Type B pancreatic cell (in vitro differentiated cells): Measurements from ENCODE around the gene HOXB6. TPM values are rescaled to one million over a fixed set of nuclear protein-coding genes. Genes with fewer than 3 reads are reported as not detected.

Experiments used
- DNase-seq: peaks from one replicate; pipeline ENCODE4 v3.0.0; 2021; ENCODE audit warnings: mixed read lengths; ENCODE audit not compliant: unreplicated experiment; ENCODE audit errors: extremely low spot score
- H3K27ac Mint-ChIP-seq: 2 replicates; pipeline ENCODE4 v1.8.0; 2021; ENCODE audit warnings: mild to moderate bottlenecking, mixed read lengths
- H3K27me3 Mint-ChIP-seq: 2 replicates; pipeline ENCODE4 v1.8.0; 2021; ENCODE audit warnings: mixed read lengths
- H3K36me3 Mint-ChIP-seq: 2 replicates; pipeline ENCODE4 v1.8.0; 2021; ENCODE audit warnings: mixed read lengths
- H3K4me1 Mint-ChIP-seq: one replicate; pipeline ENCODE4 v1.8.0; 2021; ENCODE audit warnings: mixed read lengths; ENCODE audit not compliant: unreplicated experiment
- H3K4me3 Mint-ChIP-seq: 2 replicates; pipeline ENCODE4 v1.8.0; 2021; ENCODE audit warnings: mild to moderate bottlenecking, mixed read lengths
- H3K9me3 Mint-ChIP-seq: 2 replicates; pipeline ENCODE4 v1.8.0; 2021; ENCODE audit warnings: mixed read lengths
- CTCF ChIP-seq: fragments of 200-600 bp; sonication (generic); conservative IDR thresholded peaks from 2 replicates; pipeline ENCODE4 v1.5.0; 2021; ENCODE audit warnings: antibody characterized with exemption, mild to moderate bottlenecking
- total RNA-seq: library from RNA; stranded (reverse); gene quantifications from 2 replicates; pipeline ENCODE4 v1.2.1, GENCODE V29; 2021; ENCODE audit warnings: low replicate concordance

The HOXB6 gene
- total RNA-seq, 1 donor from 2014 or later = 20.3 TPM

DNA sequence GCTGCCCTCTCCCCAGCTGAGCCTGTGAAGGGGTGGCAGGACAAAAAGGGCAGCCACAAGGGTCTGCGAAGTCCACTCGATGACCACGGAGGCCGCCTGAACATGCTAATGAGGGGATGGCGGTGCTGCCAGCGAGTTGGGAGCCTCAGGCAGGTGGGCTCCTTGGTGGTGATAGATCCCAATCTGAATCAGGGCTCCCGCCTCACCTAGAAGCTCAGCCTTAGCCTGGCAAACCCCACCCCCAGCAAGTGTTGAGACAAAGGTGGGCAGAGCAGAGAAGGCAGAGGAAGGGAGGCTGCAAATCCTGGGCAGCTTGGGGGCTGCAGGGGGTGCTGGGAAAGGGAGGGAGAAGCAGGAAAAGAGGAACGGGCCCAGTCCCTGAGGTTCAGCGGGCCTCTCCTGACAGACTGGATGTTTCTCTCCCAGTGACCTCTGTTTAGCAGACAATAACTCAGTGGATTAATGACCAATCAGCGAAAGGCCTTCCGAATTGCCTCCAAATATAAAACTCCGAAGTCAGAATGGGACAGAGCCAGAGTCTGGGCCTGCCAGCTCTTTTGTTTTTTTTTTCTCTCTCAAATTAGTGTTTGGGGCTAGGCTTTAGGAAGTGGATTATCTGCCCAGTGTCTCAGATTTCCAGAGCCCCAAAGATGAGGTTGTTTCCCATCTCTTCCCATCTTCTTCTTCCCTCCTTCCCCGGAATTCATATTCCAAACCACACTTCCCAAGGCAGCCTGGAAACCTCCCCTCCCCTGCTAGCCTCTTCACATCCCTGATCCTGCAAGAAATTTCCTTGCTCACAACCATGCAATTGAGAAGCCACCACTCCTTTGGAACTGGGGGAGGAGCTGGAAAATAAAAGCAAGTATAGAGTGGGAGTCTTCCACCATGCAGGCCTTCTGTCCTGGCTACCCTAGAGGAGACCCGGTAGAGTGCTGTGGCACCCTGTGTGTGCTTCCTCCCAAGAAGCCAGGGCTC lies 44.7 kb downstream of the HOXB6 start:
- peaks cover 16% of the 10 kb centered on the region for H3K36me3 Mint-ChIP-seq
- no peak for DNase-seq
- peak overlapping the region; percentile 94 for H3K27ac Mint-ChIP-seq
- no peak for TF ChIP-seq CTCF
- H3K27me3 Mint-ChIP-seq = peaks cover 64% of the 10 kb centered on the region
- H3K9me3 Mint-ChIP-seq = no peaks in the 10 kb centered on the region
- peak overlapping the region; percentile 93 for H3K4me3 Mint-ChIP-seq
- H3K4me1 Mint-ChIP-seq = peaks cover 76% of the 10 kb centered on the region

DNA sequence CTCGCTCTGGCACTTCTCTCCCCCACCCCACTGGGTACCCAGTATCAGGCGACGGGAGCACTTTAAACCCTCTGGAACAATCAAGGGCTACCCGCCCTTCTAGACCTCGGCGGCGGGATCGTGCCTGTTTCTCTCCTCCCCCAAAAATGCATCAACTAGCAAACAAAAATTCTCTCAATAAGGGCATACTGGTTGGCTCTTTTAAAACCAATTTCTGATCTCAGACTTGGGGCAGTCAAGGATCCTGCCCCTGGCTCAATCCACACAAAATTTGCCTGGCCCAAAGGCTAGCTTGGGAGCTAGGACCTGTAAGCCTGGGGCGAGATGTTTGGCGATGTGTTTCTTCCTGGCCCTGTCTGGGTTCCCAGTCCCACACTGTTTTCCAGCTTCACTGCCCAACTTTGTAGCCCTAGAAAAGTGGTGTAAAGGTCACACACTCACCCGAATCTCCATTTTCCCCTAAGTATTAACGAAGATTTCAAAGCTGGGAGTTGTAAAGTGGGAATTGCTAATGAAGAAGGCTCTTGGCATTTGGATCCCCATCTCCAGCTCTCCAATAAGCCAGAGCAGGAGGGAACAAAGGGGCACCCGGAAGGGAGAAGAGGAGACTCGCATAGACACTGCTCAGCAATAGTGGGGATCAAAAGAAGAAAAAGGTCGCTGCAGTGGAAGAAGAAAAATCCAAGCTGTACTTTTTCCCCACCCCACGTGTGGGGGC lies 45.5 kb downstream of the HOXB6 start:
- Mint-ChIP-seq H3K4me1 (peaks cover 81% of the 10 kb centered on the region), H3K27me3 (peaks cover 68% of the 10 kb centered on the region), H3K36me3 (peaks cover 19% of the 10 kb centered on the region), H3K27ac (peak overlapping the region; percentile 94), H3K4me3 (peak overlapping the region; percentile 93), H3K9me3 (no peaks in the 10 kb centered on the region)
- DNase-seq = no peak
- no peak for TF ChIP-seq CTCF

GRCh38 chr17:48558831-48559121 lies 46.0 kb downstream of the HOXB6 start:
- no peak for DNase-seq
- Mint-ChIP-seq H3K36me3 (peaks cover 22% of the 10 kb centered on the region), H3K9me3 (no peaks in the 10 kb centered on the region), H3K4me3 (peak overlapping the region; percentile 93), H3K27me3 (peaks cover 72% of the 10 kb centered on the region), H3K4me1 (peaks cover 85% of the 10 kb centered on the region), H3K27ac (peak overlapping the region; percentile 94)
- no peak for TF ChIP-seq CTCF

GRCh38 chr17:48558057-48558830 lies 46.5 kb downstream of the HOXB6 start:
- Mint-ChIP-seq H3K4me3 (peak overlapping the region; percentile 93), H3K27me3 (peaks cover 72% of the 10 kb centered on the region), H3K27ac (peak overlapping the region; percentile 94), H3K4me1 (peaks cover 85% of the 10 kb centered on the region), H3K9me3 (no peaks in the 10 kb centered on the region), H3K36me3 (peaks cover 24% of the 10 kb centered on the region)
- no peak for DNase-seq
- no peak for TF ChIP-seq CTCF

DNA sequence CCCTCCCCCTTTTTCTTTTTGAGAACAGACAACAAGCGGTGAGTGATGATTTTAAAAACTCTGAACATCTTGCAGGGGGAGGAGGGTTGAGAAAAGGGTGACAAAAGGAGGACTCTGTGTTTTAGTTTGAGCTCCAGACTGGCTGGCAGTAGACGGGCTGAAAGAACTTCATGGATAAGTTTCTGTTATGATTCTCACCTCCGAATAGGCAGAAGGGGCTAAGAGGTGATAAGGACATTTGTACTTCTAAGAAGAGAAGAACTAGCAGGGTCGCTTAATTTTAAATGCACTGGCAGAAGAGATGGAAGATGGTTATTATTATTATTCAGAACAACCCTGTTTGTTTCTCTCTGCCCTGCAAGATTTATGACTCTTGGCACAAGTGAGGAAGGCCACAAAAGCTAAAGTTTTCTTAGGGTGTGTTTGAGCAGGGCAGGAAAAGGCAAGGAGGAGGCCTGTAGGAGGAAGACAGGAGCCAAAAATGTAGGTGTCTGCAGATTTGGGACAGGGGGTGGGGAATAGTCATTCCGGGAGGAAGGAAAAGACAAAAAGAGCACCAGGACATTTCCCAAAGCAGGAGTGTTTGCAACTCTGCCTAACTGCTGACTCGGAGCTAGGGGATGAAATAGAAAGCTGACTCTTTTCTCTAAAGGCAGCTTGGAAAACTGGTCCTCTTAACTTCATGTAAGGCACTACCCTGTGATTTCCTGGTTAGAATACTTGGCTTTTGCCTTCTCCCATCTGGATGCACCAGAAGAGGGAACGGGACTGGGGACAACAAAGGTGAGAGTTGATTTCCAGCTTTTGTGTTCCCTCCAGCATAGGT lies 48.0 kb downstream of the HOXB6 start:
- Mint-ChIP-seq H3K4me1 (peaks cover 83% of the 10 kb centered on the region), H3K27ac (peak overlapping the region; percentile 94), H3K4me3 (peak overlapping the region; percentile 93), H3K9me3 (no peaks in the 10 kb centered on the region), H3K27me3 (peaks cover 66% of the 10 kb centered on the region), H3K36me3 (peaks cover 22% of the 10 kb centered on the region)
- DNase-seq = no peak
- TF ChIP-seq CTCF = no peak
